ENCODE measurements around the gene DOCK8.
"Not testable (repeated sequence)": the region's sequence is repeated elsewhere in the genome, so short reads cannot be mapped to it uniquely, and the experiment has no call there.

Gene DOCK8

DNA sequence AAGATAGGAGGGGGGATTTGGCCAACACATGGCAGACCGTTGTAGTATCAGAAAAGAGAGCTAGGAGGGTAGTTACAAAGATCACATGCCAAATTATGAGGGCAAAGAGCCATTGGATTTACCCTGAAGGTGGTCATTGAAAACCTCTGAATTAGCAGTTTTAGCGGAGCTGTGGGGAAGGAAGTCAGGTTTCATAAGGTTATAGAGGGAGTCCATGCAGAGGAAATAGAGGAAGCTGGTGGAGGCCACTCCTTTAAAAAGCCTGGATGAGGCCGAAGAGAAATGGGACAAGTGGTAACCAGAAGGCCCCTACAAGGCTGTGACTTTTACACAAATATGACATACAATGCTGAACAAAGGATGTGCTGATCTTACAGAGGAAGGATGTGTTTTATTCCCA is 13.2 kb downstream of the DOCK8 start:
- no peak for DNase-seq

DNA sequence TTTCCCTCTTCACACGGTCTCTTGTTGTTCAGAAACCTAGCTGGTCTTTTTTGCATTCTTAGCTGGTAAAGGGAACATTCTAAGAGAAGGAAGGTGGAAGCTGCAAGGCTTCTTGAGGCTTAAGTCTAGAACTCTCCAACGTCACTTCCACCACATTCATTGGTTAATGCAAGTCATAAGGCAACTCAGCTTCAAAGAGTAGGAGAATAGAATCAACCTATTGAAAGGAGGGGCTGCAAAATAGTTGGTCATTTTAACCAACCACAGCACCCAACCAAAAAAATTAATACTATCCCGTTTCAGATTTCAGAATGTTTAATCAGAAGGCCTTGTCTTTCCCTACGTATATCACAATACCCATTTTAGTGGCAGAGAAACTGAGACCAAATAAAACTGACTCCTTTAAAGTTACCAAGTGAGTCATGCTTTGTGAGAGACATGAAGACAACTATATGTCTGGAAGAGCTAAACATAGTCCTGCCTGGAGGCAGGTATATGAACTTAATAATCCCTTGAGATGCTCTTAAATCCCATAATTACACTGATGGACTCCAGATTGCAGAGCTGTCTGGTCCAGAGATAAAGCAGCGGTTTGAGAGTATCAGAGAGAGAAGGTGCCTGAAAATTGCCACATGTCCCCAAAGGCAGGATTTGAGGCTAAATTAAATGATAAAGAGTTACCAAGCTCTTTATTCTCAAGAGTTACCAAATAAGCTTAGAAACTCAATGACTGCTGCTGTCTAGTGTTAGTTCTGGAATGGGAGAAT is 14.4 kb downstream of the DOCK8 start:
- DNase-seq, result no peak

DNA sequence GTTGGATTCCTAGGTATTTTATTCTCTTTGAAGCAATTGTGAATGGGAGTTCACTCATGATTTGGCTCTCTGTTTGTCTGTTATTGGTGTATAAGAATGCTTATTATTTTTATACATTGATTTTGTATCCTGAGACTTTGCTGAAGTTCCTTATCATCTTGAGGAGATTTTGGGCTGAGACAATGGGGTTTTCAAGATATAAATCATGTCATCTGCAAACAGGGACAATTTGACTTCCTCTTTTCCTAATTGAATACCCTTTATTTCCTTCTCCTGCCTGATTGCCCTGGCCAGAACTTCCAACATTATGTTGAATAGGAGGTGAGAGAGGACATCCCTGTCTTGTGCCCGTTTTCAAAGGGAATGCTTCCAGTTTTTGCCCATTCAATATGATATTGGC is 17.0 kb downstream of the DOCK8 start:
- DNase-seq, result not testable (repeated sequence)

DNA sequence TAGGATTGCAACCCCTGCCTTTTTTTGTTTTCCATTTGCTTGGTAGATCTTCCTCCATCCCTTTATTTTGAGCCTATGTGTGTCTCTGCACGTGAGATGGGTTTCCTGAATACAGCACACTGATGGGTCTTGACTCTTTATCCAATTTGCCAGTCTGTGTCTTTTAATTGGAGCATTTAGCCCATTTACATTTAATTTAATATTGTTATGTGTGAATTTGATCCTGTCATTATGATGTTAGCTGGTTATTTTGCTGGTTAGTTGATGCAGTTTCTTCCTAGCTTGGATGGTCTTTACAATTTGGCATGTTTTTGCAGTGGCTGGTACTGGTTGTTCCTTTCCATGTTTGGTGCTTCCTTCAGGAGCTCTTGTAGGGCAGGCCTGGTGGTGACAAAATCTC is 19.0 kb downstream of the DOCK8 start:
- not testable (repeated sequence) for DNase-seq

DNA sequence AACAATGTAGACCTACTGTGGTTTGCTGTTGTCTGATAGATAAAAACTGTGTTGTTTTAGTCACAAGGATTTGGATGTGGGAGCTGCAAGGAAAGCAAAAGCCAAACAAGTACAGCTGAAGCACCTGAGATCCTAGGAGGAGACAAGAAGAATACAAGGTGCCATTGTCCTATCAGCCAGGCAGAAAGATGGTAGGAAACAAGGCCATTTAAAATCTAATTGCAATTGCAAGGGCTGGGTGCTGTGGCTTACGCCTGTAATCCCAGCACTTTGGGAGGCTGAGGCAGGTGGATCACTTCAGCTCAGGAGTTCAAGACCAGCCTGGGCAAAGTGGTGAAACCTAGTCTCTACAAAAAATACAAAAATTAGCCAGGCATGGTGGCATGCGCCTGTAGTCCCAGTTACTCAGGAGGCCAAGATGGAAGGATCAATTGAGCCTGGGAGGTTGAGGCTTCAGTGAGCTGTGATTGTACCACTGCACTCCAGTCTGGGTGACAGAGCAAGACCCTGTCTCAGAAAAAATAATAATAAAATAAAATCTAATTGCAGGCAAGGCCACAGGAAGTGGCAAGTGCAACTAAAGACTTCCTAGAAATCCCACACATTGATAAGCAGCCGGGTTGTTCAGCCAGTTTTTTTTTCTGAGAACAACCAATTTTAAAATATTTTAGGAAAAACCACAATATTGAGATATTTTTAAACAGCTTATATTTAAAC is 22.6 kb downstream of the DOCK8 start:
- DNase-seq, result no peak

DNA sequence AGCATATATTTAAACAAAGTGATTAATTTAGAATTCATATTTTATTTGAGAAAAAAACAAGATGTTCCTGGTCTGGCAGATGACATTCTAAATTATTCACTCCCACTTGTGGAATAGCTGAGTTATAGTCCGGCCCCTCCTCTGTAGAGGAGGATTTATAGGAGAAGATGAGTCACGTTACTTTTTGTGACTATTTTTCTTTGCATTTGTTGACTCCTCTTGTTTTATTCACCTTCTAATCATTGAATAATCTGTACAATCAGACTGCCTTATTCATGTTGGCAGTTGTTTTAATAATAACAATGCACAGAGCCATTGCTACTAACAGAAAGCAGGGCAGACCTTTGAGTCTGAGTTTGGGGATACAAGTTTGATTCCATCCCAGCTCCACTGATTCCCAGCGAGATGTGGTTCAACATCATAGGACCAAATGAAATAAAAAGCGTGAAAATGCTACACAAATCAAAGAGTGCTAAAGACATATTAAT is 23.2 kb downstream of the DOCK8 start:
- DNase-seq, result no peak

DNA sequence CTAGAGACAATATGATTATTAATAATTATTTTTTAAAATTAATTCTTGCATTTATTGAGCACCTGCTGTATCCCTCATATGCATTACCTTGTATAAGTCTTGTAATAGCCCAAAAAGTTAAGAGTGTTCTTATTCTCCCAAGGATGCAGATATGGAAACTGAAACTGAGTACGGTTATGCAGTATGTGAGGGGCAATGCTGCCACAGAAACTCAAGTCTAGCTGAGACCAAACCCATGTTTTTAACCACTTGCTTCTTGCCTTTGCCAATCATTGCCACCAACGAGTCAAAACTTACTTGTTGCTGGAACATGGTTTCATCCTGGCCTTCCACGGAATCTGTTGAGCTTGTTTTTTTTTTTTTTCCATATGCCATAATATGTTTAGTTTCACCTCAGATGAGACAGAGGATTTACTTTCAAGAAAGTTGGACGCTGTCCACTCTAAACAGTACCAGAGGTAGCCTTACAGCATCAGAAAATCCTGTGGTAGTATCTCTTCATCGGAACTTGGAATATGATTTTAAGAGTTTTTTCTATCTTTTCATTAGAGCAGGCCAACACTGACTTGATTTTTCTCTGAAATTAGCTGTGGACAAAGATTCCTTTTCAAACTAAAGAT is 27.9 kb downstream of the DOCK8 start:
- no peak for DNase-seq

DNA sequence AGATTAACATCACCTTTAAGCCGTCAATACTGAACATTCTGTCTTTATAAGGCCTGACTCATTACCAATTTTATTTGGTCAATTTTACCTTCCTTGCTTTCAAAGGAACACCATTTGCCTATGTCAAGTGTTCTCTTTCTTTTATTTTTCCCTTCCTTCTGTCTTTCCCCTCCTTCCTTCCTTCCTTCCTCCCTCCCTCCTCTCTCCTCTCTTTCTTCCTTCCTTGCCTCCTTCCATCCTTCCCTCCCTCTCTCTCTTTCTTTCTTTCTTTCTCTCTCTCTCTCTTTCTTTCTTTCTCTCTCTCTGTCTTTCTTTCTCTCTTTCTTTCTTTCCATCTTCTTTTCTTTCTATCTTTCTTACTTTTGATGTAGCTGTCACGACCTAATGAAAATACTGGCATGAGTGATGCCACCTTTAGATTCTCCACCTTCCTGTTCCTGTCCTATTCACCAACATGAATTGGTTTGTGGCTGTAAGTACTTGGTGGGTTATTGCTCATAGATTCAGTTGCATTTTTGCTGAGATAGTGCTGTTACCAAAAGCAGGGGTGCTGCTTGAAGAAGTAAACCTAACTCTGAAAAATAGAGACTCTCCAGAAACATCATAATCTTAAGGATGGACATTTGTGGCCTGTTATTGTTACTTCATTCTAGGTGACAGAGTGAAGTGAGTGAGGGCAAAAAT is 33.8 kb downstream of the DOCK8 start:
- no peak for DNase-seq

DNA sequence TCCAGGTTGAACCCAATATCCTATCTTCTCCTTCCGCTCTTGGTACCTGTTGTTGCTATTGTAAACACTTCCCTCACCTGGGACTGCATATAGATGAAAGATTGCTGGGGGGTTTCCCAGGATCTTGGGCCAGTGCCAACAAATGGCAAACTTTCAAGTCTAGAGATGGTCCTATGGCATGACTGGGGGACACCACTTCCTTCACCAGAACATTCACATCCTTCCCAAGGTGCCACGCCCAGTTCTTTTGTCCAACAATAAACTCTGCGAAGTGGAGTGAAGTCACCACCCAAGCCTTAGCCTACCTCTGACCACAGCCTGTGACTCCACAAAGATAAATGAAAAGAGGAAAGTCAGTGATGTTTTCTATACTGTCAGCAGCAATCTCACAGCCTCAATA is 34.4 kb downstream of the DOCK8 start:
- no peak for DNase-seq

DNA sequence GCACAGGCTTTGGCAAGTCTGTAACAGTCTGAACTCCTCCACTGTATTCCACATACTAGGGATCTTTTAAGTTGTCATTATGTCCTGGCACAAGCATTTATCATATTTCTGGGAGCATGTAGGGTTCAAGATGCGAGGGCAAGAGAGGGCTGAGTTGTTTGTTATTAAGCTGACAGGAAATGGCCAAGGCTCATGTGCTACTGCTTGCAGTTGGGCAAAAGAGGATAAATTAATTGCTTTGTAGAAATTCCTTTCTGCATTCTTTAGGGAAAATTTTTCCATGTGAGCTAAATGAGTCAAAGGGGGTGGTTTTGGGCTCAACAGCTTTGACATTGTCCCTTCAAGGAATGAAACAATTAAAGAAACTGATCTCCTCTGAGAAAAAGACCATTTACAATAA is 35.4 kb downstream of the DOCK8 start:
- DNase-seq, result no peak

DNA sequence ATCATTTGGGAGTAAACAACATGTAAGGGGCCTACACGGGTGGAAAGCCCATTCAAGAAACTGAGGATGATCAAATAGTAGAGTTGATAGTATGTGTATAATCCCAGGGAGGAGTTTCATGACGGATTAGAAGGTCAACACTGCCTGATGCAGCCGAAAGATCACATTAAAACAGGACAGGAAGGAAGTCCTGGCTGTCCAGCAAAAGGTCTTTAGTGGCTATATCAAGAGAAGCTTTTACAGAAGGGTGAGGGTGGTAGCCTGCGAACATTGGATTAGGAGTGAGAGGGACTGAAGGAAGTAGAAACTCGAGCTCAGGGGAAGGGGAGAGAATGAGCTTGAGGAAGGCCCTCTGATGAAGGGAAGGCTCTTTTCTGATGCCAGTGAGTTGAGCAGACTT is 36.0 kb downstream of the DOCK8 start:
- no peak for DNase-seq

DNA sequence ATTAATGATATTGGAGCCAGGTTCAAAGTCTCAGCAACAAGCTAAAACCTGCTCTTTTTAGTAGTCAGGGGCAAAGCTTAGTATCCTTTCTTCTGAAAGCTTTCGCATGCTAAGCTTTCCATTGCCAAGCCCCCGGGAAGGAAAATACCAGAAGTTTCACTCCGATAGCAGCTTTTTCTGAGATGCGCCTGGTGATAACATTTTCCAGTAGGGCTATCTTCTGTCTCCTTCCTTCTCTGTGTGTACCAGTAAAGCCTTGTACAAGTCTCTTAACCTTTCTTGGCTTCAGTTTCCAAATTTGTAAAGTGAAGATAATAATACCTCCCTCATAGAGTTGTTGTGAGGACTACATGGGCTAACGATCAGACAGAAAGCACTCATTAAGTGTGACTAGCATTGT is 36.7 kb downstream of the DOCK8 start:
- DNase-seq, result no peak

DNA sequence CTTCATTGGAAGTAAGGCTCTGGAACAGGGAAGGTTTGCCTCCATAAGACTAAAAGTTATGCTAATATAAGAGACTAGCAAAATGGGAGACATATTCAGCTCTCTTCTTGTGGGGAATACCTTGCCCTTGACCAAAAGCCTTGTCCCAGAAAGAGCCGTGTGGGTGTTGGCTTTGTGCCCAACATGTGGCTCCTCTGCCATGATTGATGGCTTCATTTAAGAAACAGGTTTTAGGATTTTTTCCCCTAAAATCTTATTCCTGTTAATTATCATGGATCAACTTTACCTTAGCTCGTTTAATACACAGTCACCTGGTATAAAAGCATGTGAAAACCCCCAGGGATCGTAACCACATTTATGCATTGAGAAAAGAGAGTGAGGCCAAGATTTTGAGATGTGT is 38.9 kb downstream of the DOCK8 start:
- DNase-seq, result no peak

DNA sequence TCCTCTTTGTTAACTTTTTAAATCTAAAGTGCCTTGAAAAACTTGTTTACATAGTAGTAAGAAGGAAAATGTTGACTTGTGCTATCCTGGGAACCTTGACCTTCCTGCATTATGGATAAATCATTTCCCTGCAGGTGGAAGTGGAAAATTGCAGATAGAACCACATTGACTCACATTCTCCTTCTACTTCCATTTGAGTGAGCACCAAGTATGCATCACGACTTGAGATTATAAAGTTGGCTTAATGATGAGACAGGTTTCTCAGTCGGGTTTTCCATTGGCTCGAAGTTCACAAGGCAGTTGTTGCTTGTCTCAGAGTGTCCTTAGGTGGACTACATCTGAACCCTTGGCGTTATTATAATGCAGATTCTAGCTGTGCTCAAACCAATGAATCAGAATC is 39.9 kb downstream of the DOCK8 start:
- no peak for DNase-seq

DNA sequence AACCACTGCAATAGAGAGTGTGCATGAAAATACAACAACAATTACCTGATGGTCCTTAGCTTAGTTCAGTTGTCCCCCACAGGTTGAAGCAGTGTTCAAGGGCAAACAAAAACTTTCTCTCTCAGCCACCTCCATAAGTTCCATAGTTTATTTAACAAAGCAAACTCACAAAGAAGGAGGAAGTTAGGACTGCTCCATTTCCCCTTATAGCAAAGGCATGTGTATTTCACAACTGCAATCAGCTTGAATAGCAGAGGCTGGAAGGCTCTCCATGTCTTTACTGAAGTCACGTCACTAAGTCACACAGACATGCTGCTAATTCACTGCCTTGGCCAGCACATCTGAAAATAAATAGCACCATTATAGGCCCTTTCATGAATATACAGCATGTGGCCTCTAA is 43.3 kb downstream of the DOCK8 start:
- no peak for DNase-seq

DNA sequence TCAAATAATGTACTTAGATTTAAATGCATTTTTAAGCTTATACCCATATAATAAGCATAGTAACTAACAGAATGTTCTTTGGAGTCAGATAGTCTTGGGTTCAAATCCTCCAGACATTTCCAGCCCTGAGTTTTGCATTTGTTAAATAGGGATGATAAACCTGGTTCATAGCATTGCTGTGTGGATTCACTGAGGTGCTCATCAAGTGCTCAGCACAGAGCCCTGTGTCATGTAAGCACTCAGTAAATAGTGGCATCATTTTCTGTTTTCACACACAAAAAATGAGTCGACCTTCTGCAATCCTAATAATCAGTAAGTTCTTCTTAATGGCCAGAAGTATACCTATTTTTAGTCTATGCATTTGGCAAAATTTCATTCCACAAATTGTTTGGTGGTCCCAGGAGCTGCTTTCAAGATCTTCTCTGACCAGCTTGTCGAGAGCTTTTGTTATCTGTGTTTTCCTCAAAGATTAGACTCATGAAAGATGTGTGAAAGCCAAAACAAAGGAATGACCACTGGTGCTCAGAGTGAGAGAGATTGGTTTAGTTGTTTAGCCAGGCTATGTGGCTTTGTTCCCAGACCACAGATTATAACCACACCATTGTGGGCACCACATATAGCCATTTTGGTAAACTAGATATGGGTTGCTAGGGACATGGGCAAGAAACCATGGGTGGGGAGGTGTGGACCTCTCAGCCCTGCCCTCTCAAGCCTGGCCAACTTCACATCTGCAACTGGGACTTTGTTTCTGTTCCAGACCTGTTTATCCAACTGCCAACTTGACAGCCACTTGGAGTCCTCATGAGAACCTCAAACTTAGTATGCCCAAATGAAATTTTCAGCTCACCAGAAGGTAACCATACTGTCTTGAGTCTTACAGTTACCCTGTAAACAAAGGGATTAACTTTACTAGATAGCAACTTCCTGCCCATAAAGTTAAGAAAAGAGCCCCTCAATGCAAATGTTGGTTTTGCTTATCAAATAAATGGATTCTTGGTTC is 45.0 kb downstream of the DOCK8 start:
- no peak for DNase-seq

DNA sequence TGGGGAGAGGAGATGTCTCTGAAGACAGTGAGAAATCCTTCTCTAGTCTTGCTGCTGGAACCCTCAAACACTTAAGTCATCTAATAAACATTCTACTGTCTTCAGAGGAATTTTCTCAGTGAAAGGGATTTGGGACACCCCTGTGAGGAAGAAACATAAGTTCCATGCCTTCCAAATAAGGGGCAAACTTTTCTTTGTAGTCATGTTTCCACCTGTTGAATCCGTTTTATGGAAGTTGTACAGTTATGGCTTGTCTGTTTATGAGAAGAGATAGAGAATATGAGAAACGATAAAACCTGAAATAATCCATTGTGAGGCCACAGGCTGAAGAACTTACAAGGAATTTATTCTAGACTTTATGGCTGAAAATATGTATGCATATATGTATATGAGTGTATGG is 49.6 kb downstream of the DOCK8 start:
- no peak for DNase-seq

DNA sequence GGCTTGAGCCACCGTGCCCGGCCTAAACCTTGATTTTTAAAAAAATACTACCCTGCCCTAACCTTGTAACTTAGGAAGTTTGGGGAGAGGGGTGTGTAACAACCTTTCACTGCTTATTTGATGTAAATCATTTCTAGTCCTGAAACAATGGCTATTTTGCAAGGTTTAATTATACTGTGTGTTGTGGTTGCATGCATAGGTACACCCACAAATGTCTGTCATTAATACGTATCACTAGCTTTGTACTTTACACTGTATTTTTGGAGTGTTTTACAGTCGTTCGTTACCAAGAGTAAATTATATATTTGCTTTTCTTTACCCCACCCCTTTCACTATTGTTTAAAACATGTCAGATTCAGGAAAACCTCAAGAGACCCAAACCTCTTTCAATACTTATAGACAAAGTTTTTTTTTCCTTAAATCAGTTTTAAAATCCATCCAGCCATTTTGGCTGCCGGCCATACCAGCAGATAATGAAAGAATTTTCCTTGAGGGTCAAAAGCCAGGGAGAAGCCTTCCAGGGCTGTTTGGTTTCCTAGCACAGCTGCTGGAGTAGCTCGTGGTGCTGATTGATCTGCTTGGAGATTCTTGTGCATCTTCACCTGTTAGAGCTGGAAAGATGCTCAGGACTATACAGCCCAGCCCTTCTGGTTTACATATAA is 50.7 kb downstream of the DOCK8 start:
- no peak for DNase-seq

DNA sequence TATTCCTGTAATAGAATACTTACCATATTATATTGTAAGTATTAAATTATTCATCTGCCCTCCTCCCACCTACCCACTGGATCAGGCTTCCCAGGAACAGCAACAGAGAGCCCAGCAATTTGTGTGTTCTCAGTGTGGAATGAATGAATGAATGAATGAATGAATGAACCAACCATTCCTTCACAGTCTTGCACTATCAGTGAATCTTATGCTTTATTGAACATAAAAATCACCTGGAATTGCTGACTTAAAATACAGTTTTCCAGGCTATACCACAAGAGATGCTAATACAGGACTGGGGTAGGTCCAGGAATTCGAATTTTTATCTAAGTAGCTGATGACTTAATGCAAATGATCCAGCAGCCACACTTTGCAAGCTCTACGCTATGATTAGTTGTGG is 51.6 kb downstream of the DOCK8 start:
- no peak for DNase-seq

DNA sequence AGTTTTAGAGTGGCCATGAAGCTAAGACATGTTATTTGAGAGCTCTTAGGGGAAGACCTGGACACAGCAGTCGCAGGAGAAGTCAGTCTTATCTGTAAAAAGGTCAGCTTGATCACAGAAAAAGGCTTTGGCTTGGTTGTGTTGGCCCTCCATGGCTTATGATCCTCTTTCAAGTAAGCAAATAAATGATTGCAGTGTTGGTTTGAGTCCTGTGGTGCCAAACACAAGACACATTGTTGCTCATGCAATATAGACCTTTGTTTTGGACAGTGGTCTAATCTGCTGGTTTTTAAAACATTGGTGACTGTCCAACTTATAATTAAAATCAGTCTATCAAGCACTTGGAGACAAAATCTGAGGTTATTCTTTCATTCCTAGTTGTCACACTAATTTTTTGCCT is 54.0 kb downstream of the DOCK8 start:
- DNase-seq, result no peak

DNA sequence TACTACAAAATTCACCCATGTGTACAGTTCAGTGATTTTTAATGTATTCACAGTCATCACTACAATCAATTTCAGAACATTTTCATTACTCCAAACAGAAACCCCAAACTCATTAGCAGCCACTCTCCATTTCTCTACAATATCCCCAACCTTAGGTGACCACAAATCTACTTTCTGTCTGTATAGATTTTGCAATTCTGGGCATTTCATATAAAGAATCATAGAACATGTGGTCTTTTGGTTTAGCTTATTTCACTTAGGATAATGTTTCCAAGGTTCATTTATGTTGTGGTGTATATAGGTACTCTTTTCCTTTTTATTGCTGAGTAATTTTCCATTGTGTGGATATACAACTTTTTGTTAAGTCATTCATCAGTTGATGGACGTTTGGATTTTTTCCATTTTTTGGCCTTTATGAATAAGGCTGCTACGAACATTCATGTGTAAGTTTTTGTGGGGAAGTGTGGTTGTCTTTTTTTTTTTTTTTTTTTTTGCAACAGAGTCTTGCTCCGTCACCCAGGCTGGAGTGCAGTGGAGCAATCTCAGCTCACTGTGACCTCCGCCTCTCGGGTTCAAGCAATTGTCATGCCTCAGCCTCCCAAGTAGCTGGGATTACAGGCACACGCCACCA is 54.5 kb downstream of the DOCK8 start:
- no peak for DNase-seq
